Right lobe of liver (tissue), 4 donors: ENCODE data around the gene GAS5.

ENCODE experiments used
- CTCF ChIP-seq, 4 donors: fragments of 200-600 bp in 3 of 4; fragments of 450-650 bp in 1 of 4; IDR thresholded peaks; one replicate each; pipeline versions ENCODE4 v1.5.1 to v1.8.0; 2016 to 2022; ENCODE audit warnings: antibody characterized with exemption in 4 of 4, mild to moderate bottlenecking in 2 of 4
- POLR2A ChIP-seq: fragments of 450-650 bp; IDR thresholded peaks from one replicate; pipeline ENCODE4 v1.6.1; 2017; ENCODE audit warnings: antibody characterized with exemption, mild to moderate bottlenecking
- donor health status: DM: no; HTN: no; CAD: no.
- donor health status: DM: no; HTN: no; CAD: no.
- donor health status: DM: no; HTN: yes; CAD: no.

GRCh38 chr1:173878251-173878650, 10.5 kb upstream of the GAS5 start:
- TF ChIP-seq POLR2A (no peak), CTCF (IDR thresholded peaks at IDR 0.05) (no peak)
